ENCODE data around the gene ANTXRL. TPM values are rescaled to one million over a fixed set of nuclear protein-coding genes. Genes with fewer than 3 reads are reported as not detected.
"Not testable (repeated sequence)": the region's sequence is repeated elsewhere in the genome, so short reads cannot be mapped to it uniquely, and the experiment has no call there.

The ANTXRL gene
- total RNA-seq, 1 donor from 2014 or later: not detected

GRCh38 chr10:46293228-46293627 is 6.4 kb downstream of the ANTXRL start:
- Histone ChIP-seq H3K27me3 (ENCODE audit: low read depth) (no peaks in the 10 kb centered on the region), H3K27ac (no peak overlapping the region), H3K4me1 (peaks cover 4% of the 10 kb centered on the region), H3K9me3 (no peaks in the 10 kb centered on the region), H3K4me3 (no peak overlapping the region), H3K36me3 (no peaks in the 10 kb centered on the region)
- no peak for TF ChIP-seq CTCF (IDR thresholded peaks at IDR 0.05)
- no peak for DNase-seq
- intact Hi-C loops (cut with DNase I): no loop called here
- ATAC-seq: no peak

GRCh38 chr10:46293832-46294640 is 7.2 kb downstream of the ANTXRL start:
- intact Hi-C loops (cut with DNase I): no loop called here
- no peak for DNase-seq
- Histone ChIP-seq H3K36me3 (no peaks in the 10 kb centered on the region), H3K27ac (no peak overlapping the region), H3K4me1 (peaks cover 4% of the 10 kb centered on the region), H3K4me3 (no peak overlapping the region), H3K9me3 (no peaks in the 10 kb centered on the region), H3K27me3 (ENCODE audit: low read depth) (no peaks in the 10 kb centered on the region)
- ATAC-seq: peak; percentile 22 to 28
- TF ChIP-seq CTCF (IDR thresholded peaks at IDR 0.05): no peak

- no peak for TF ChIP-seq CTCF (IDR thresholded peaks at IDR 0.05)
- no peak for ATAC-seq
- Histone ChIP-seq H3K36me3 (no peaks in the 10 kb centered on the region), H3K27me3 (ENCODE audit: low read depth) (no peaks in the 10 kb centered on the region), H3K9me3 (no peaks in the 10 kb centered on the region), H3K4me1 (peaks cover 4% of the 10 kb centered on the region), H3K27ac (no peak overlapping the region), H3K4me3 (no peak overlapping the region)
- no peak for DNase-seq
- intact Hi-C loops (cut with DNase I): no loop called here
These were observed 7.9 kb downstream of the ANTXRL start for GRCh38 chr10:46294641-46295220.

DNA sequence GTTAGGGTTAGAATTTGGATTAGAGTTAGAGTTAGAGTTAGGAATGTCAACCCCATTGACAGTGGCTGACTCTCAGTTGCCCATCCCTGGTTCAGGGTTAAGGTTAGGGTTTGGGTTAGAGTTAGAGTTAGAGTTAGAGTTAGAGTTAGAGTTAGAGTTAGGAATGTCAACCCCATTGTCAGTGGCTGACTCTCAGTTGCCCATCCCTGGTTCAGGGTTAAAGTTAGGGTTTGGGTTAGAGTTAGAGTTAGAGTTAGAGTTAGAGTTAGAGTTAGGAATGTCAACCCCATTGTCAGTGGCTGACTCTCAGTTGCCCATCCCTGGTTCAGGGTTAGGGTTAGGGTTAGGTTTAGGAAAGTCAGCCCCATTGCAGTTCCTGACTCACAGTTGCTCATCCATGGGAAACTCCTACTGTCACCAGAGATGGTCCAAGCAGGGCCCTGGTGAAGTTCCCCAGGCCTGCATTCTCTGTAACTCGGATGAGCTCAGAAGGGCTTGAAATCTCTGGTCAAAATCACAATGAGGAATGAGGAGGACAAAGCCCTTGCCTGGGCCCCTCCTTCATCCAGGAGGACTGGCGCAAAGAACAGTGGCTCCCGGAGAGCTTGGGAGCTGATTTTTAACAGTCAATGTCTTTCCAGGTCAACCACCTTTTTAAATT is 8.7 kb downstream of the ANTXRL start:
- not testable (repeated sequence) for DNase-seq

GRCh38 chr10:46296086-46296485 is 9.3 kb downstream of the ANTXRL start:
- H3K4me3 ChIP-seq; H3K4me1 ChIP-seq; H3K9me3 ChIP-seq; H3K27me3 ChIP-seq (ENCODE audit: low read depth); H3K27ac ChIP-seq; H3K36me3 ChIP-seq; DNase-seq; ATAC-seq; intact Hi-C loops (cut with DNase I): not testable (repeated sequence)

More for the DNA sequence above, 8.7 kb downstream of the ANTXRL start:
- H3K9me3 ChIP-seq; H3K36me3 ChIP-seq; intact Hi-C loops (cut with DNase I); H3K27ac ChIP-seq; H3K27me3 ChIP-seq (ENCODE audit: low read depth); ATAC-seq; H3K4me3 ChIP-seq; H3K4me1 ChIP-seq: not testable (repeated sequence)

DNA sequence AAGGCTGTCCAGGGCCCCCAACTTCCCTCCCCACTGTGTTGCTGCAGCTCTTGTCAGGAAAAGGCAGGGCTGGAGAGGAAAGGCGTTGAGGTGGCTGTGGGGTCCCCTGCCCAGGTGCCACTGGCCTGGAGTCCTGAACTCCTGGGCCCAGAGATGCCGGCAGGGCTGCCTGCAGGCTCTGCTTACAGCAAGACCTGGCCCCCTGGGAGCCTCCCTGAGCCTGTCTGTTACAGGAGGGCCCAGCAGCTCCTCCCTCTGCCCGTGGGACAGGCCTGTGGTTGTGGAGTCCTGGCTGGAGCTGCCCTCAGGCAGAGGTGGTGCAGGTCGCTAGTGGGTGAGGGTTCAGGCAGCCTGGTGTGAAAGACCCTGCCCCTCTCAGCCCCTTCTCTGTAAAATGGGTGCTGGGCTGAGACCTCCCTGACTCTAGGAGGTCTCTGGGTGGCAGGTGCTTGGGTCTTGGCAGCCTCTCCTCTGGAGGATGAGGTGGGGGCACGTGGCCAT is 9.9 kb downstream of the ANTXRL start:
- Histone ChIP-seq H3K27ac (no peak overlapping the region), H3K4me1 (peaks cover 4% of the 10 kb centered on the region), H3K4me3 (no peak overlapping the region), H3K9me3 (no peaks in the 10 kb centered on the region), H3K27me3 (ENCODE audit: low read depth) (no peaks in the 10 kb centered on the region), H3K36me3 (no peaks in the 10 kb centered on the region)
- no peak for TF ChIP-seq CTCF (IDR thresholded peaks at IDR 0.05)
- DNase-seq (no peak), ATAC-seq (no peak)
- intact Hi-C loops (cut with DNase I): no loop called here
